Neuronal stem cell (in vitro differentiated cells): ENCODE measurements around the gene MYCBP.

Experiments
- DNase-seq: peaks from one replicate; pipeline ENCODE4 v3.0.0-alpha.2; 2013; ENCODE audit warnings: low spot score
- H2AFZ ChIP-seq: one replicate; pipeline ENCODE4 v1.6.1; 2013; ENCODE audit warnings: mild to moderate bottlenecking, low read length, inconsistent platforms
- H2AK5ac ChIP-seq: 2 replicates; pipeline ENCODE4 v1.6.1; 2013; ENCODE audit warnings: low read depth, mild to moderate bottlenecking, inconsistent platforms, low read length, moderate library complexity, mixed read lengths
- H2BK120ac ChIP-seq: 2 replicates; pipeline ENCODE4 v1.6.1; 2013; ENCODE audit warnings: low read depth, mild to moderate bottlenecking, inconsistent platforms, low read length, moderate library complexity, mixed read lengths
- H2BK12ac ChIP-seq: one replicate; pipeline ENCODE4 v1.6.1; 2013; ENCODE audit warnings: low read length, inconsistent platforms
- H2BK15ac ChIP-seq: 2 replicates; pipeline ENCODE4 v1.6.1; 2013; ENCODE audit warnings: mild to moderate bottlenecking, low read length, inconsistent platforms, mixed read lengths
- H2BK5ac ChIP-seq: one replicate; pipeline ENCODE4 v1.6.1; 2013; ENCODE audit warnings: inconsistent platforms, mild to moderate bottlenecking, low read length, moderate library complexity
- H3K14ac ChIP-seq: one replicate; pipeline ENCODE4 v1.6.1; 2013; ENCODE audit warnings: low read length, inconsistent platforms
- H3K18ac ChIP-seq: 2 replicates; pipeline ENCODE4 v1.6.1; 2013; ENCODE audit warnings: low read length, inconsistent platforms
- H3K23ac ChIP-seq: 2 replicates; pipeline ENCODE4 v1.6.1; 2013; ENCODE audit warnings: low read depth, mild to moderate bottlenecking, mixed read lengths, low read length, inconsistent platforms; ENCODE audit not compliant: poor library complexity
- H3K27ac ChIP-seq: replicated peaks from 3 replicates; pipeline ENCODE4 v1.5.1; 2013; ENCODE audit warnings: low read length, inconsistent platforms
- H3K27me3 ChIP-seq, 3 experiments: 2 replicates each; pipeline ENCODE4 v1.6.1; 2013; ENCODE audit warnings: low read length in 3 of 3, mild to moderate bottlenecking in 2 of 3, inconsistent platforms in 1 of 3, low read depth in 1 of 3, mixed read lengths in 1 of 3, moderate library complexity in 1 of 3; ENCODE audit not compliant: control insufficient read depth in 3 of 3, insufficient read depth in 3 of 3
- H3K36me3 ChIP-seq, 2 donors: replicated peaks in 1 of 2; 2 replicates each; pipeline ENCODE4 v1.6.1; 2013; ENCODE audit warnings: low read length in 2 of 2; ENCODE audit not compliant: control insufficient read depth in 2 of 2, insufficient read depth in 2 of 2
- H3K4ac ChIP-seq: 2 replicates; pipeline ENCODE4 v1.6.1; 2013; ENCODE audit warnings: inconsistent platforms, mild to moderate bottlenecking, low read length, moderate library complexity
- H3K4me1 ChIP-seq, 2 donors: 1 replicate in 1 of 2; 2 replicates in 1 of 2; pipeline ENCODE4 v1.6.1; 2013; ENCODE audit warnings: low read length in 2 of 2, low read depth in 1 of 2; ENCODE audit not compliant: control insufficient read depth in 2 of 2, insufficient read depth in 1 of 2
- H3K4me2 ChIP-seq: one replicate; pipeline ENCODE4 v1.6.1; 2013; ENCODE audit warnings: mild to moderate bottlenecking, low read length, inconsistent platforms; ENCODE audit not compliant: insufficient read depth, poor library complexity, severe bottlenecking
- H3K4me3 ChIP-seq, 2 donors: 2 replicates each; pipeline ENCODE4 v1.5.1; 2013; ENCODE audit warnings: low read length in 2 of 2, mild to moderate bottlenecking in 2 of 2, inconsistent platforms in 1 of 2, moderate library complexity in 1 of 2
- H3K79me1 ChIP-seq: one replicate; pipeline ENCODE4 v1.6.1; 2013; ENCODE audit warnings: low read depth, mild to moderate bottlenecking, inconsistent platforms, low read length, moderate library complexity
- H3K9ac ChIP-seq: one replicate; pipeline ENCODE4 v1.6.1; 2013; ENCODE audit warnings: mild to moderate bottlenecking, low read depth, low read length, inconsistent platforms; ENCODE audit not compliant: poor library complexity
- H3K9me3 ChIP-seq, 2 donors: replicated peaks in 1 of 2; 2 replicates each; pipeline versions ENCODE3 to v1.6.1; 2013; ENCODE audit warnings: low read length in 2 of 2, mild to moderate bottlenecking in 2 of 2, inconsistent platforms in 1 of 2, low read depth in 1 of 2, mixed read lengths in 1 of 2, moderate library complexity in 1 of 2; ENCODE audit not compliant: control insufficient read depth in 2 of 2, insufficient read depth in 1 of 2
- H4K8ac ChIP-seq: one replicate; pipeline ENCODE4 v1.6.1; 2013; ENCODE audit warnings: low read depth, mild to moderate bottlenecking, inconsistent platforms, low read length, moderate library complexity
- H4K91ac ChIP-seq: one replicate; pipeline ENCODE4 v1.6.1; 2013; ENCODE audit warnings: low read length, low read depth, mild to moderate bottlenecking, inconsistent platforms; ENCODE audit not compliant: poor library complexity
- WGBS, 2 donors: extraction: QIAGEN DNeasy Blood & Tissue Kit; methylation state at CpG; one replicate each; pipeline ENCODE4 v1.1.7; 2013; ENCODE audit warnings: missing lambda C conversion rate in 2 of 2, mixed read lengths in 1 of 2; ENCODE audit not compliant: insufficient read length in 2 of 2, insufficient replicate concordance in 1 of 2; ENCODE audit errors: extremely low coverage in 2 of 2; 5-methylcytosine and 5-hydroxymethylcytosine counted together

Gene MYCBP

DNA sequence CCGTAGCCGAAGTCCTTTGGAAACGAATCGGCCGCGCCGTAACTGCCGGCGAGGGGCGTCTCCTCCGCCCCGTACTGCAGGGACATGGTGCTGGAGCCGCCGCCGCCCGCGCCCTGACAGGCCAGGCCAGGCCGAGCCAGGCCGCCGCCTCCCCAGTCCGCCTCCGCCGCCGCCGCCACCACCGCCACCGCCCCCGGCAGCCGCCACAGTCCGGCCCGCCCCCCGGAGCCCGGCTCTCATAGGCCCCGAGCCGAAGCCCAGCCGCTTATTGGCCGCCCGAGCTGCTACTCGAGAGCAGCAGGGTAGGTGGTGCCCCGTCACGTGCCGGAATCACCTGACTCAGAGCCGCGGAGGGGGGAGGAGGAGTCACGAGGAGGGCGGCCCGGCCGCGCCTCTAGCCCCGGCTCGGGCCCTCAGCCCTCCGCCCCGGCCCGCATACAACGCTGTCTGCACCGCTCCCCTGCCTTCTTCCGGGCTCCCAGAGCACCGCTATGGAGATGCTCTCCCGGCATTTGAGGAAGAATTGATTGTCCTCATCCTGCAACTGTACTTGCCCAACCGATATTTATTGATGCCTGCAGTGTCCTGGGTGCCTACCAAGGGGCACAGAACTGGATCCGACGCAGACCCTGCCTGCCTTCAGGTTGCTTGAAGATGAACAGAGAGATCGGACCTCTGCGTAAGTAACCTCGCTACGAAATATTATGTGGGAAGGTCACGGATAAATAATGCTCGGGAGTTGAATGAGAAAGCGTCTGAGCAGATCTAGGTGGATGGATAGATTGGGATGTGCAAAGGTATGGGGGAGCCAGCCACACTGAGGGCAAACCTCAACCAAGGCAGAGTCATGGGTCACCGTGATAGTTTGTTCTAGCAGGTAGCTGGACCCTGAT is 13.3 kb downstream of the MYCBP start, which contains the start of gene RRAGC:
RRAGC (minus strand) TSS at position 212 of the 893 bp plus-strand sequence; CDS start at position 86, 126 bp downstream.
- H4K8ac ChIP-seq, result no peak within 1 kb of the TSS
- H3K36me3 ChIP-seq, result peaks cover 9 to 57% of the 10 kb centered on the region in 2 donors
- DNase-seq, result peak; percentile 97
- H3K14ac ChIP-seq, result no peak within 1 kb of the TSS
- H3K9ac ChIP-seq, result peak within 1 kb of the TSS; percentile 93
- H2BK120ac ChIP-seq, result no peak within 1 kb of the TSS
- H2BK15ac ChIP-seq, result no peak within 1 kb of the TSS
- H3K4ac ChIP-seq, result no peak within 1 kb of the TSS
- H2AK5ac ChIP-seq, result no peak within 1 kb of the TSS
- peak within 1 kb of the TSS; percentile 94 for H2AFZ ChIP-seq
- peaks cover 3 to 5% of the 10 kb centered on the region in 2 donors for H3K4me1 ChIP-seq
- H2BK5ac ChIP-seq, result no peak within 1 kb of the TSS
- H4K91ac ChIP-seq, result no peak within 1 kb of the TSS
- no CpG with 5 or more reads among the region's 70 CpGs for WGBS, 2 donors
- H3K79me1 ChIP-seq, result peaks cover 5% of the 10 kb centered on the region
- H3K23ac ChIP-seq, result peak within 1 kb of the TSS; percentile 92
- H3K4me3 ChIP-seq, result peak within 1 kb of the TSS; percentile 96 to 97
- no peaks in the 10 kb centered on the region for H3K9me3 ChIP-seq
- peak within 1 kb of the TSS; percentile 88 for H3K18ac ChIP-seq
- H3K27ac ChIP-seq, result no peak within 1 kb of the TSS
- no peaks in the 10 kb centered on the region for H3K27me3 ChIP-seq
- no peak within 1 kb of the TSS for H2BK12ac ChIP-seq
- H3K4me2 ChIP-seq, result peak within 1 kb of the TSS; percentile 72

GRCh38 chr1:38858833-38859560 is 14.2 kb downstream of the MYCBP start:
- H3K9ac ChIP-seq, result peak overlapping the region; percentile 82
- peak overlapping the region; percentile 92 for H3K23ac ChIP-seq
- peaks cover 3 to 5% of the 10 kb centered on the region in 2 donors for H3K4me1 ChIP-seq
- no peak overlapping the region for H2BK120ac ChIP-seq
- H2BK12ac ChIP-seq, result no peak overlapping the region
- peak; percentile 21 for DNase-seq
- H3K79me1 ChIP-seq, result peaks cover 5% of the 10 kb centered on the region
- no peaks in the 10 kb centered on the region for H3K9me3 ChIP-seq
- no peak overlapping the region for H4K8ac ChIP-seq
- H3K4me2 ChIP-seq, result peak overlapping the region; percentile 67
- peak overlapping the region; percentile 94 for H2AFZ ChIP-seq
- H3K27me3 ChIP-seq, result no peaks in the 10 kb centered on the region
- no peak overlapping the region for H4K91ac ChIP-seq
- no peak overlapping the region for H2AK5ac ChIP-seq
- H3K27ac ChIP-seq, result no peak overlapping the region
- no peak overlapping the region for H3K14ac ChIP-seq
- no peak overlapping the region for H2BK15ac ChIP-seq
- peak overlapping the region; percentile 88 for H3K18ac ChIP-seq
- H2BK5ac ChIP-seq, result no peak overlapping the region
- H3K4ac ChIP-seq, result no peak overlapping the region
- no CpG with 5 or more reads among the region's 51 CpGs for WGBS, 2 donors
- H3K36me3 ChIP-seq, result peaks cover 11 to 56% of the 10 kb centered on the region in 2 donors
- peak overlapping the region; percentile 96 to 97 for H3K4me3 ChIP-seq

GRCh38 chr1:38852780-38853179 is 20.4 kb downstream of the MYCBP start:
- Histone ChIP-seq H3K9me3 (no peaks in the 10 kb centered on the region), H4K8ac (no peak overlapping the region), H2BK15ac (no peak overlapping the region), H3K23ac (no peak overlapping the region), H2BK120ac (no peak overlapping the region), H2AK5ac (no peak overlapping the region), H3K9ac (no peak overlapping the region), H3K4me1 (no peaks in the 10 kb centered on the region), H3K18ac (no peak overlapping the region), H2BK5ac (no peak overlapping the region), H3K4ac (no peak overlapping the region), H3K4me2 (no peak overlapping the region), H3K79me1 (peaks cover 2% of the 10 kb centered on the region), H2BK12ac (no peak overlapping the region), H3K36me3 (peaks cover 11 to 91% of the 10 kb centered on the region in 2 donors), H3K27me3 (no peaks in the 10 kb centered on the region), H3K14ac (no peak overlapping the region), H3K27ac (no peak overlapping the region), H3K4me3 (no peak overlapping the region), H2AFZ (no peak overlapping the region), H4K91ac (no peak overlapping the region)
- no CpG with 5 or more reads among the region's 4 CpGs for WGBS, 2 donors
- no peak for DNase-seq

DNA sequence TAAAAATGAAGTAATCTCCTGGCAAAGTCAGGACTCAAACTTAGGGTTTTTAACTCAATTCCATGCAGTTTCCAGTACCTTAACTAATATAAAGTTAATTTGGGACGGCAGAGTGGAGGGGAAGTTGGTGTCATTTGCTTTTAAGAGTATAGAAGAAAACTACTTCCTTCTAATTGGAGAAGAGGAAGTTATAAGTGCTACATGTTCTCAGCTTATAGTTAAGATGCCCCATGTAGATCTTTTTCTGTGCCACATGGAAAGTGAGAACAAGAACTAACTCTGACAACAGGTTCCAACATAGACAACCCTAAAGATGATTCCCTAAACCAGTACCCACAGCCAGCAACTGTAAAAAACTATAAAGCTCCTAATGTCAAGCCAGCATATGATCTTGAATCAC is 25.1 kb downstream of the MYCBP start:
- H3K36me3 ChIP-seq, result peaks cover 9 to 96% of the 10 kb centered on the region in 2 donors
- H2AK5ac ChIP-seq, result no peak overlapping the region
- H2BK12ac ChIP-seq, result no peak overlapping the region
- no peak overlapping the region for H2AFZ ChIP-seq
- no peak overlapping the region for H3K23ac ChIP-seq
- no peak overlapping the region for H3K4ac ChIP-seq
- H3K4me2 ChIP-seq, result no peak overlapping the region
- H3K4me3 ChIP-seq, result no peak overlapping the region
- WGBS, 2 donors, result no CpG with 5 or more reads among the region's 1 CpG
- H3K14ac ChIP-seq, result no peak overlapping the region
- no peak for DNase-seq
- H3K9ac ChIP-seq, result no peak overlapping the region
- no peak overlapping the region for H2BK5ac ChIP-seq
- H3K27ac ChIP-seq, result no peak overlapping the region
- H4K8ac ChIP-seq, result no peak overlapping the region
- no peaks in the 10 kb centered on the region for H3K79me1 ChIP-seq
- no peak overlapping the region for H2BK15ac ChIP-seq
- H3K27me3 ChIP-seq, result no peaks in the 10 kb centered on the region
- no peak overlapping the region for H4K91ac ChIP-seq
- no peaks in the 10 kb centered on the region for H3K4me1 ChIP-seq
- H3K18ac ChIP-seq, result no peak overlapping the region
- H3K9me3 ChIP-seq, result no peaks in the 10 kb centered on the region
- H2BK120ac ChIP-seq, result no peak overlapping the region
